ENCODE data around the gene FGF4. TPM values are rescaled to one million over a fixed set of nuclear protein-coding genes. Genes with fewer than 3 reads are reported as not detected.
"Not testable (repeated sequence)": the region's sequence is repeated elsewhere in the genome, so short reads cannot be mapped to it uniquely, and the experiment has no call there.

FGF4 gene
- total RNA-seq, 1 donor: not detected

DNA sequence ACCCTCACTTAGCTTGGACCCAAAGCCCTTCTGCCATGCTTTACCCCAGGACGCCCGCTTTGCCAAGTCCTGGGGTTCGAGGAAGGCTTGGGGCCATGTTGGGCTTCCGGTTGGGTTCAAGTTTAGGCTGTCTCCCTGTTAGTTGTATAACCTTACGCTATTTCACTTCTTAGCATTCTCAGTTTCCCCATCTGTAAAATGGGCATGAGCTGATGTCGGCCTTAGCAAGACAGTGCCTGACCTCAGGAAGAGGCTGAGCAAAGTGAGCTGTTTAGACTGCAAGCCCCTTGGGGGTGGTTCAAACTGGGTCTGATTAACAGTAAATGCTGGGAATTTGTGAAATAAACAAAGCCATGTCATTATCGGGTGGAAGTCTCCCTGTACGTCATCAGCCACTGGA, 3.2 kb upstream of the FGF4 start:
- no peak overlapping the region for H3K4me3 ChIP-seq (ENCODE audit: low read depth, low read length)
- TF ChIP-seq, protein P1, sequence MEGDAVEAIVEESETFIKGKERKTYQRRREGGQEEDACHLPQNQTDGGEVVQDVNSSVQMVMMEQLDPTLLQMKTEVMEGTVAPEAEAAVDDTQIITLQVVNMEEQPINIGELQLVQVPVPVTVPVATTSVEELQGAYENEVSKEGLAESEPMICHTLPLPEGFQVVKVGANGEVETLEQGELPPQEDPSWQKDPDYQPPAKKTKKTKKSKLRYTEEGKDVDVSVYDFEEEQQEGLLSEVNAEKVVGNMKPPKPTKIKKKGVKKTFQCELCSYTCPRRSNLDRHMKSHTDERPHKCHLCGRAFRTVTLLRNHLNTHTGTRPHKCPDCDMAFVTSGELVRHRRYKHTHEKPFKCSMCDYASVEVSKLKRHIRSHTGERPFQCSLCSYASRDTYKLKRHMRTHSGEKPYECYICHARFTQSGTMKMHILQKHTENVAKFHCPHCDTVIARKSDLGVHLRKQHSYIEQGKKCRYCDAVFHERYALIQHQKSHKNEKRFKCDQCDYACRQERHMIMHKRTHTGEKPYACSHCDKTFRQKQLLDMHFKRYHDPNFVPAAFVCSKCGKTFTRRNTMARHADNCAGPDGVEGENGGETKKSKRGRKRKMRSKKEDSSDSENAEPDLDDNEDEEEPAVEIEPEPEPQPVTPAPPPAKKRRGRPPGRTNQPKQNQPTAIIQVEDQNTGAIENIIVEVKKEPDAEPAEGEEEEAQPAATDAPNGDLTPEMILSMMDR (IDR thresholded peaks at IDR 0.05; ENCODE audit: insufficient read depth, low read length): no peak
- DNase-seq (ENCODE audit: low read depth): no peak

DNA sequence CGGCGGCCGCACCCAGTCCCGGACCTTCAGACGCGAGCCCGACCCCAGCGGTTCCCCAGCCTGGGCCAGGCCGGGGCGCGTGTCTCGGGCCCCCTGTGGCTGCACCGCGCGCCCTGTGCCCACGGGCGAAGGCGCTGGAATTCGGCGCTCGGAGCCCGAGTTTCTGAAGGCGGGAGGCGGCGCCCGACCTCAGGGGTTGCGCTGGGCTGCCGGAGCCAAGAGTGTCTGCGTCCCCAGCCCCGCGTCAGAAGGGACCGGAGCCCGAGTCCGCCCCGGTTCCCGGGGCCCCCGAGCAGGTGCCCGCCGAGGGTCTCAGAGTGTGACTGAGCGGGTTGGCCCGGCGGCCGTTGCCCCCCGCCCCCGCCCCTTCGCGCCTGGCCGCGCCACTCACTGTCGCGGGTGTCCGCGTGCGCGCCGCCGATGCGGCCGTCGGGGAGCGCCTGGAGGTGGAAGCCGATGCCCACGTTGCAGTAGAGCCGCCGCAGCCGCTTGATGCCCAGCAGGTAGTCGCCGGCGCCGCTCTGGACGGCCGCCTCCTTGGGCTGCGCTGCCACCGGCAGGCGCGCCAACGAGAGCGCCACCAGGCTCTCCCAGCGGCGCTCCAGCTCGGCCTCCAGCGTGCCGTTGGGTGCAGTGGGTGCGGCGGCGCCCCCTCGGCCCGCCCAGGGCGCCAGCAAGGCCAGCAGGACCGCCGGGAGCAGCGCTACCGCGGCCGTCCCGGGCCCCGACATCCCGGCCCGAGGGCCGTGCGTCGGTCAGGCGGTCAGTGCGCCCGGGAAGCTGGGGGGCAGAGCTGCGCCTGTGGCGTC, 583 bp downstream of the FGF4 start:
- no peak for DNase-seq (ENCODE audit: low read depth)
- no peak overlapping the region for H3K4me3 ChIP-seq (ENCODE audit: low read depth, low read length)
- TF ChIP-seq, protein P1 (IDR thresholded peaks at IDR 0.05; ENCODE audit: insufficient read depth, low read length): no peak

DNA sequence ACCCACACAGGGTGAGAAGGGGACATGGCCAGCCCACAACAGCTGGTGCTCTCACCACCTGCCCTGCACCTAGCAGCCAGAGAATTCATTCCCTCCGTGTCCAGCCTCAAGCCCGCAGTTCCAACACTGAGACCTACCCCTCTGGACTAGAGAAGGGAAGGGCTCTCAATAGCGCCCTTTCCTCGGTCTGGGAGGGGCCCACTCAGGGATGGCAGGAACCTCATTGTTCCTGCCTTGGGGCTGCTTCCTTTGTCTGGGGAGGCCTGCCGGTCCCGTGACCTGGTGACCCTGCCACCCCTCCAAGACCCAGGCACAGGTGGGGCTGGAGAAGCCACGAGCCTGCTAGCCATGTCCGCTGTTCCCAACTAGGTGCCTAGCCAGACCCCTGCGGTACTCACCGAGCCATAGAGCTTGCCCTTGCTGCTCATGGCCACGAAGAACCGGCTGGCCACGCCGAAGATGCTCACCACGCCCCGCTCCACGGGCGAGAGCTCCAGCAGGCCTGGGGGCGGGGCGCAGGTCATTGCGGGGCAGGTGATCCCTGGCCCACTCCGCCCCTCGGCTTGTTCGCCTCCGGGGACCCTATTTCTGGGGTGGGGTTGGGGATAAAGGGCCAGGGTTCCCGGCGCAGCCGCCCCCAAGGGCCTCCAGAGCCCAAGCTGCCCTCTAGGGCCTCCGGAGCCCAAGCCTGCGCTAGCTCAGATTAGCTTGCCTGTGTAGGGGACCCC, 1.4 kb downstream of the FGF4 start:
- TF ChIP-seq, protein P1 (IDR thresholded peaks at IDR 0.05; ENCODE audit: insufficient read depth, low read length): no peak
- DNase-seq (ENCODE audit: low read depth): no peak
- no peak overlapping the region for H3K4me3 ChIP-seq (ENCODE audit: low read depth, low read length)

DNA sequence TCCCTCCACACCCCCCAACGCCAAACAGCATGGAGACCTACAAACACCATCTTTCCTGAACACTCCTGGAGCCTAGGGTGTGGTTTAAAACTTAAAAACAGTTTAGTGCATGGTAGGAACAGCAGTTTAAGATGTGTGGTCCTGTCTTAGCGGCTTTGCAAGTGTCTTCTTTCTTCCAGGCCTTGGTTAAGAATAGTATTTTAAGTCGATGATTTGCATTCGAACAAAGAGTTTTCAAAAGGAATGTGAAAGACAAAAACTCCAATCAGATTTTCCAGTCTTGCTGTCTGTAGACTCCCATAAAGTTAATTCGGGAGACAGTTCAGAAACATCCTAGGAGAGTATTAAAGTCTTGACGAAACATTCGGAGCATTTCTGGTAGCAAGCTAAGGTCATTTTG, 3.7 kb downstream of the FGF4 start:
- H3K4me3 ChIP-seq (ENCODE audit: low read depth, low read length): no peak overlapping the region
- no peak for DNase-seq (ENCODE audit: low read depth)
- TF ChIP-seq, protein P1 (IDR thresholded peaks at IDR 0.05; ENCODE audit: insufficient read depth, low read length): no peak

DNA sequence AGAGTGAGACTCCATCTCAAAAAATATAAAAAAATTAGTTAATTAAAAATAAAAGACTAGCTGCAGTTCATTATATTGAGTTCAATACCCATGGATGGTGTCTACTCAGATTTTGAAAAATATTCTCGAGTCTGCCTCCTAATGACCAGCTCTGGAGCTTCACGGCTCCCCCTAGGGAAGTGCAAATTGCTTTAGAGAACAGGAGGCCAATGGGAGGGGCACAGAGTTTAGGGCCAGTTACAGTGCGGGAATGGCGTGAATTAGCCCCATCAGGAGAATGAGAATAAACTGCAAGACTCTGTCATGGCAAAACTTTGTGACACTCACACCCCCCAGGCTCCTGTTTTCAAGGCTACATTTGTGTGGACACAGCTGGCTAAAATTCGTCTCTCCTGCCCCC, 4.6 kb downstream of the FGF4 start:
- no peak overlapping the region for H3K4me3 ChIP-seq (ENCODE audit: low read depth, low read length)
- DNase-seq (ENCODE audit: low read depth): no peak
- TF ChIP-seq, protein P1 (IDR thresholded peaks at IDR 0.05; ENCODE audit: insufficient read depth, low read length): no peak

DNA sequence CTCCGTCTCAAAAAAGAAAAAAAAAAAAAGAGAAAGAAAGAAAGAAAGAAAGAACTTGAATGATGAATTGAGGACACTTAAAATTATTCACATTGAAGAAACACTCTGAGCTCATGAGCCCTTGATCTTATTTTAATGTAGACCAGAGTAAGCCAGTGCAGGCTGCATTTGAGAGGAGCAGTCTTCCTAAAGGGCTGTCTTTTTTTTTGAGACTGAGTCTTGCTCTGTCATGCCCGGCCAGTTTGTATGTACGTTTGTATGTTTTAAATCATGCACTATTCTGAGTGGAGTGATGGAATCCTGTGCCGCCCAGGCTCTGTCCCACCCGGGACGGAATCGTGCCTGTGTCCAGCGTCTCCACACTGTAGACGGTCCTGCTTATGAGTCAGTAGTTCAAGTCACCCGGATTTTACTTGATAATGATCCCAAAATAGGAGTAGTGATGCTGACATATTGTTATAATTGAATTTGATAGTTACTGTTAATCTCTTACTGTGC, 9.6 kb downstream of the FGF4 start:
- no peak for DNase-seq (ENCODE audit: low read depth)
- TF ChIP-seq, protein P1 (IDR thresholded peaks at IDR 0.05; ENCODE audit: insufficient read depth, low read length): no peak
- H3K4me3 ChIP-seq (ENCODE audit: low read depth, low read length): no peak overlapping the region

DNA sequence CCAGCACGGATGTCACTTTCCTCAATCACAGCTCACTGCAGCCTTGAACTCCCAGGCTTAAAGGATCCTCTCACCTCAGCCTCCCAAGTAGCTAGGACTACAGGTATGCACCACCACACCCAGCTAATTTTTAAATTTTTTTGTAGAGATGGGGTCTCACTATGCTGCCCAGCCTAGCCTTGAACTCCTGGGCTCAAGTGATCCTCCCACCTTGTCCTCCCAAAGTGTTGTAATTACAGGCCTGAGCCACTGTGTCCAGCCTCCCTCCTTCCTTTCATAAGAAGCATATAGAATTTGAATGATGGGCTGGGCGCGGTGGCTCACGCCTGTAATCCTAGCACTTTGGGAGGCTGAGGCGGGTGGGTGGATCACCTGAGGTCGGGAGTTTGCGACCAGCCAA, 10.2 kb downstream of the FGF4 start:
- DNase-seq (ENCODE audit: low read depth); H3K4me3 ChIP-seq (ENCODE audit: low read depth, low read length): not testable (repeated sequence)

Measured in fibroblast of the aortic adventitia (primary cell).